Stimulated activated naive CD8-positive, alpha-beta T cell treated with anti-CD3 and anti-CD28 coated beads, Interleukin-15, amount 100 ng/mL, for 72 hours (primary cell): ENCODE results near the gene PROSER3.

Source experiments
- ATAC-seq: fragments of 150-1000 bp; cut with Tn5 transposase; 2 replicates; pipeline ENCODE4 v1.10.0; 2021; ENCODE audit warnings: mild to moderate bottlenecking, moderate library complexity
- DNase-seq, 2 donors: peaks; one replicate each; pipeline ENCODE4 v3.0.0; 2021 to 2022
- H3K27ac Mint-ChIP-seq, 2 donors: one replicate each; pipeline ENCODE4 v1.8.0; 2022; ENCODE audit warnings: mild to moderate bottlenecking in 2 of 2, mixed read lengths in 2 of 2, moderate library complexity in 2 of 2
- H3K27me3 Mint-ChIP-seq: one replicate; pipeline ENCODE4 v1.8.0; 2022; ENCODE audit warnings: mixed read lengths
- H3K4me1 Mint-ChIP-seq: one replicate; pipeline ENCODE4 v1.8.0; 2022; ENCODE audit warnings: mild to moderate bottlenecking, mixed read lengths
- H3K4me3 Mint-ChIP-seq, 2 donors: one replicate each; pipeline ENCODE4 v1.8.0; 2022; ENCODE audit warnings: mild to moderate bottlenecking in 2 of 2, mixed read lengths in 2 of 2, moderate library complexity in 1 of 2
- H3K9me3 Mint-ChIP-seq, 2 donors: one replicate each; pipeline ENCODE4 v1.8.0; 2022; ENCODE audit warnings: mixed read lengths in 2 of 2

PROSER3 gene

GRCh38 chr19:35757749-35758608 lies at the start of gene PROSER3:
Gene PROSER3, plus strand, starts transcription at chr19:35758176. Its CDS starts 40 bp downstream, at chr19:35758216.
- peak; percentile 98 to 100 for DNase-seq
- peaks cover 43% of the 10 kb centered on the region for H3K4me1 Mint-ChIP-seq
- peak; percentile 97 for ATAC-seq

DNA sequence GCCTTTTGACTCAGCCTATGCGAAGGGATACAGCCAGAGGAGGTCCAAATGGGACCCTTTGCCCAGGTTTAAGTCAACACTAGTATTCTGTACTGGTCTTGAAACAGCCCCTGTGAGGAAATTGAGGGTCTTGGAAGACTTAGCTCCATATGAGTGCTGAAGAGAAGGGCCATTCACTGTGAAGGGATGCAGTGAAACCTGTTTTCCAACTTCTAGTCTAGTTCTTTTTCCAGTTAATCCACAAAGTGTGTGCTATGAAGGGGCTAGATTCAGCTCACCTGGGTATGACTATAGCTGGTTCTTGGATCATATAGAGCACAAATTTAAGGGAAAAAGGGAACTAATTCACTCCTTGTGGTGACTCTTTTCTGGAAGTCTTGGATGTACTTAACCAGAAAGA lies 49.6 kb upstream of the PROSER3 start:
- Mint-ChIP-seq H3K27ac (no peak overlapping the region), H3K4me1 (peaks cover 57% of the 10 kb centered on the region), H3K27me3 (peaks cover 6% of the 10 kb centered on the region), H3K4me3 (no peak overlapping the region), H3K9me3 (no peaks in the 10 kb centered on the region)
- DNase-seq (no peak), ATAC-seq (no peak)

More at GRCh38 chr19:35757749-35758608, at the start of gene PROSER3:
- Mint-ChIP-seq H3K27me3 (peaks cover 13% of the 10 kb centered on the region), H3K4me3 (peak within 1 kb of the TSS; percentile 94 to 98), H3K9me3 (no peaks in the 10 kb centered on the region), H3K27ac (peak within 1 kb of the TSS; percentile 95 to 99)

GRCh38 chr19:35710784-35711723 lies 46.9 kb upstream of the PROSER3 start:
- no peaks in the 10 kb centered on the region for H3K27me3 Mint-ChIP-seq
- ATAC-seq = peak; percentile 71
- DNase-seq = peak; percentile 84 to 91
- H3K9me3 Mint-ChIP-seq = no peaks in the 10 kb centered on the region
- peak overlapping the region; percentile 98 to 99 for H3K27ac Mint-ChIP-seq
- peaks cover 66% of the 10 kb centered on the region for H3K4me1 Mint-ChIP-seq
- peak overlapping the region; percentile 70 to 75 for H3K4me3 Mint-ChIP-seq

DNA sequence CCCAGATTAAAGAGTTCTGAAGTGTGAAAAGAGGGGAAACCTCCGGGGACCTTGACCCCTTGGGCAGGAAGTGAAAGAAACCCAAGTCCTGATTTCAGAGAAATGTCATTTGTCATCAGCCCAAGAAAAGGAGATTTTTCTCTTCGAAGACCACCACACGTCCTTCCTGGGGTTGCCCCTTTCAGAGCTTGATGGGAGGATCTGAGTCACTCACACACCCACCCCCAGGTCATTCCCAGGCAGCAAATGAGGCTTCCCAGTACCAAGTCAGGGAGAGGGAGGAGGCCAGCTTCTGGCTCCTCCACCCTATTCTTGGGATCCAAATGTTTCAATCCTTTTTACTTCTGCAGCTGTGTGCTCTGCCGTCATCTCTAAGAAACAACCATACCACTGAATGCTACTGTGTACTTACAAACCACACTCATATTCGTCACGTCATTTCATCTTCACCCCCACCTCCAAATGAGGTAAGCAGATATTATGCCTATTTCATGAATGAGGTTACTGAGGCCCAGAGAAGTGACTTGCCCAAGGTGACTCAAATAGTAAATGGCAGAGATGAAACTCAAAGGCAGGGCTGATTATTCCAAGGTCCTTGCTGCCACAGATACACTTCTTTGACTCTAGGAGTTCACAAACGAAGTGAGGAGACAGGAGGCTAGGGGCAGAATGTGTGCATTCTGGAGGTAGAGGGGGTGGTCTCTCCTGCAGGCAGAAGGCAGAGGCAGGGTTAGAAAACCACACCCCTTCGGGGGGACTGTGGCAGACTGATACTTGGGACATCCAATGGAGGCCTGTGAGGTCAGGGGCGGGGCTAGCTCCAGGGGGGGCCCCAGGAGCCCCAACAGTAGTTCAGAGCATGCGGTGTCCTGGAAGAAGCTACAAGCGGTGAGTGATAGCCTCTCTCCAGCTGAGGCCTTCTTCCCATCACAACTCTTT lies 45.1 kb upstream of the PROSER3 start:
- Mint-ChIP-seq H3K4me3 (peak overlapping the region; percentile 88 to 93), H3K9me3 (no peaks in the 10 kb centered on the region), H3K27me3 (no peaks in the 10 kb centered on the region), H3K4me1 (peaks cover 66% of the 10 kb centered on the region), H3K27ac (peak overlapping the region; percentile 98 to 99)
- ATAC-seq = peak; percentile 54
- DNase-seq = peak; percentile 82 to 92

GRCh38 chr19:35713506-35713850 lies 44.5 kb upstream of the PROSER3 start:
- Mint-ChIP-seq H3K4me3 (peak overlapping the region; percentile 88 to 93), H3K27me3 (no peaks in the 10 kb centered on the region), H3K9me3 (no peaks in the 10 kb centered on the region), H3K4me1 (peaks cover 62% of the 10 kb centered on the region), H3K27ac (peak overlapping the region; percentile 98 to 99)
- no peak for DNase-seq
- no peak for ATAC-seq

- no peaks in the 10 kb centered on the region for H3K9me3 Mint-ChIP-seq
- H3K4me1 Mint-ChIP-seq = peaks cover 60% of the 10 kb centered on the region
- peak overlapping the region; percentile 88 to 93 for H3K4me3 Mint-ChIP-seq
Observed at GRCh38 chr19:35713904-35714495, 44.0 kb upstream of the PROSER3 start.

GRCh38 chr19:35714601-35715354 lies 43.2 kb upstream of the PROSER3 start:
- no peaks in the 10 kb centered on the region for H3K9me3 Mint-ChIP-seq
- H3K27me3 Mint-ChIP-seq = no peaks in the 10 kb centered on the region
- H3K4me1 Mint-ChIP-seq = peaks cover 60% of the 10 kb centered on the region
- ATAC-seq = no peak
- DNase-seq = peak in 1 of 2 donors; percentile 57
- peak overlapping the region; percentile 98 to 99 for H3K27ac Mint-ChIP-seq
- peak overlapping the region; percentile 88 to 93 for H3K4me3 Mint-ChIP-seq

More at GRCh38 chr19:35713904-35714495, 44.0 kb upstream of the PROSER3 start:
- H3K27ac Mint-ChIP-seq = peak overlapping the region; percentile 98 to 99
- ATAC-seq (no peak), DNase-seq (no peak)
- no peaks in the 10 kb centered on the region for H3K27me3 Mint-ChIP-seq

DNA sequence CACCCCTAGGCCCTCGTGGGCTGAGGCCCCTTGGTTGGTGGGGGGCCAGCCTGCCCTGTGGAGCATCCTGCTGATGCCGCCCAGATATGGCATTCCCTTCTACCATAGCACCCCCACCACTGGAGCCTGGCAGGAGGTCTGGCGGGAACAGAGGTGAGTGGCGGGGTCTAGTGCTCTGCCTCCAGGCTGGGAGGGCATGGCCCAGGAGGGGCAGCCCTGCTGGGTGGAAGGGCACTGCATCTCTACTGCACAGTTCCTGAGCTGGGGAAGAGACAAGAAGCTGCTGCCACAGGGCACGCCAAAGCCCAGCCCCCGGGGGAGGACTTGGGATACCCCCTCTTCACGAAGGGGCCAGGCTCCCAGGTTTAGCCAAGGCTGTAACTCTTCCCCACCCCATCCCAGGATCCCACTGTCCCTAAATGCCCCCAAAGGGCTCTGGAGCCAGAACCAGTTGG lies 42.6 kb upstream of the PROSER3 start:
- H3K27me3 Mint-ChIP-seq = no peaks in the 10 kb centered on the region
- peaks cover 59% of the 10 kb centered on the region for H3K4me1 Mint-ChIP-seq
- peak overlapping the region; percentile 94 to 95 for H3K27ac Mint-ChIP-seq
- H3K4me3 Mint-ChIP-seq = peak overlapping the region; percentile 88 to 93
- H3K9me3 Mint-ChIP-seq = no peaks in the 10 kb centered on the region
- DNase-seq (peak in 1 of 2 donors; percentile 36), ATAC-seq (no peak)

DNA sequence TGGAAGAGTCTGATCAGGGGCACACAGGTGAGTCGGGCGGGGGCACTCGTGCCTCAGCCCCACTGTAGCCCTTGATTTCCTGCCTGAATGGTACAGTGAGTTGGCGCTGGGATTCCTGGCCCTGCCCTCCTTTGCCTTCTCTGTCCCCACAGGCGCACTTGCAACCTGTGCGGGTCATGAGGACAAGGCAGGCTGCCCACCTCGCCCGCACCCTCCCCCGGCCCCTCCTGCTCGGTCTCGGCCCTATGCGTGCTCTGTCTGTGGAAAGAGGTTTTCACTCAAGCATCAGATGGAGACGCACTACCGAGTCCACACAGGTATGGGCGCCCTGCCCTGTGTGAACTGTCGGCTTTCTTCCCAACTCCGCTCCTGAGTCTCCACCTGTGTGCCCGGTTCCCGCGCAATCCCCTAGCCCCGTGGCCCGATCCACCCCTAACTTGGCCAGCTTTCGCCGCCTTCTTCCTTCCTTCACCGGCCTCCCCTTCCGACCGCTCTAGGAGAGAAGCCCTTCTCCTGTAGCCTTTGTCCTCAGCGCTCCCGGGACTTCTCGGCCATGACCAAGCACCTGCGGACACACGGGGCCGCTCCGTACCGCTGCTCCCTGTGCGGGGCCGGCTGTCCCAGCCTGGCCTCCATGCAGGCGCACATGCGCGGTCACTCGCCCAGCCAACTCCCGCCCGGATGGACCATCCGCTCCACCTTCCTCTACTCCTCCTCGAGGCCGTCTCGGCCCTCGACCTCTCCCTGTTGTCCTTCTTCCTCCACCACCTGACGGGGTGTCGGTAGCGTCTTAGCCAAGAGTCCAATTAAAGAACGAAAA lies 41.8 kb upstream of the PROSER3 start:
- DNase-seq (peak; percentile 25 to 53), ATAC-seq (no peak)
- Mint-ChIP-seq H3K9me3 (no peaks in the 10 kb centered on the region), H3K27me3 (no peaks in the 10 kb centered on the region), H3K4me1 (peaks cover 59% of the 10 kb centered on the region), H3K4me3 (peak overlapping the region; percentile 88 to 93), H3K27ac (peak overlapping the region; percentile 94 to 95)

DNA sequence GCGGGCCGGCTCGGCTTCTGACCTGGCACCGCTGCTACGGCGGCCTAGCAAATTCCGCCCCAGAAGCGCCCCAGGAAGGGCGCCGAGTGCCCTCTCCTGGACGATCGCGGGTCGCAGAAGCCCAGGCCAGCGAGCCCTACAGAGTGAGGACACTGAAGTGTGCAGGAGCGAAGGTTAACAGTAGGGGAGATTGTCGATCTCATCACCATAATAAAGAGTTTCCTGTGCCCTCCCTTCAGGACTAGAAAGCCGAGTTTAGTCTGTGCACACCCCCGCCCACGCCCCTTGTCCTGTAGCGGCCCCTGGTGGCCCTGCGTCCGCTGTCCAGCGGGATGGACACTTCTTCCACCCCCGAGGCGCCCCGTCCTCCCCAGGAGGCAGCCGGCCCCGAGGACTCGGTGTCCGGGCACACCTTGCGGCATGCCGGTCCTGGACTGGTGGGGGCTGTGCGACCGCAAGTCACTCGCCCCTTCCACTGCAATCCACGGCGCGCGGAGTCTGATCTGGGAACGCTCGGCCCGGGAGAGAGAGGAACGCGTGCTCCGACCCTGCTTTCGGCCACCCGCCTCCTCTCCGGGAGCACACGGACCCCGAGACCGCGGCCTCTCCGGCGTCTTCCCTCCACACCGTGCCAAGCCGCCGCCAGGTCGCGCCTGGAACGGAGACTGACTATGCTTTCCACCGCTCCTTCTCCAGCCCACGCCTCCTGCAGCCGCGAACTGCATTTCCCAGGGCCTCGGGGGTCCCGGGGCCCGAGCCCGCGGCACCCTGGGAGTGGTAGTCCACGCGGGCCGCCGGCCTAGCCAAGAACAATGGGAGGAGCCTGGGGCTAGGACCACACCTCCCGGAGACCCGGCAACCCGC lies 40.9 kb upstream of the PROSER3 start:
- no peaks in the 10 kb centered on the region for H3K9me3 Mint-ChIP-seq
- peaks cover 59% of the 10 kb centered on the region for H3K4me1 Mint-ChIP-seq
- peak overlapping the region; percentile 88 to 93 for H3K4me3 Mint-ChIP-seq
- DNase-seq (peak; percentile 98), ATAC-seq (peak; percentile 68)
- peak overlapping the region; percentile 94 to 95 for H3K27ac Mint-ChIP-seq
- no peaks in the 10 kb centered on the region for H3K27me3 Mint-ChIP-seq

DNA sequence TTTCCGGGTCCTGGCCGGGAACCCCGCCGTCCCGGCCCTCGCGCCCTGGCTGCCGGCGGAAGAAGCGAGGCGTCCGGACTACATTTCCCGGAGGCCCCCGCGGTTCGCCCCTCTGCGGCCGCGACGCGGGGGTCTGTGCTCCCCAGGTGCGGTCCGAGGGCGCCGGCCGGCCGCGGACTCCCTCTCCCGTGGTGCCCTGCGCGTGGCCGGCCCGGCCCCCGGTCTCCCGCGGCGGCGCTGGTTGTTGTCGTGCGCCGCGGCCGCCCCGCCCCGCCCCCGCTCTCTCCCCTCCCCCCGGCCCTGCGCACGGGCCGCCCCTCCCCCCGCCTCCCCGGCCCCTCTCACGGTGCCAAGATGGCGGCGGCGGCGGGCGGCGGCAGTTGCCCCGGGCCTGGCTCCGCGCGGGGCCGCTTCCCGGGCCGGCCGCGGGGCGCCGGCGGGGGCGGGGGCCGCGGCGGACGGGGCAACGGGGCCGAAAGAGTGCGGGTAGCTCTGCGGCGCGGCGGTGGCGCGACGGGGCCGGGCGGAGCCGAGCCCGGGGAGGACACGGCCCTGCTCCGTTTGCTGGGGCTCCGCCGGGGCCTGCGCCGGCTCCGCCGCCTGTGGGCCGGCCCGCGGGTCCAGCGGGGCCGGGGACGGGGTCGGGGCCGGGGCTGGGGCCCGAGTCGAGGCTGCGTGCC lies 40.2 kb upstream of the PROSER3 start, which contains the start of gene KMT2B:
KMT2B (plus strand) TSS at position 339 of the 680 bp plus-strand sequence; CDS start at position 355, 16 bp downstream.
- peak within 1 kb of the TSS; percentile 93 to 94 for H3K4me3 Mint-ChIP-seq
- no peak for DNase-seq
- no peaks in the 10 kb centered on the region for H3K27me3 Mint-ChIP-seq
- H3K27ac Mint-ChIP-seq = peak within 1 kb of the TSS; percentile 95
- peak; percentile 55 for ATAC-seq
- peaks cover 59% of the 10 kb centered on the region for H3K4me1 Mint-ChIP-seq
- no peaks in the 10 kb centered on the region for H3K9me3 Mint-ChIP-seq
